Amygdala (tissue), 56 donors: Measurements from ENCODE around the gene MGMT.

Experiments used
- DNase-seq, 56 donors: peaks; one replicate each; lab custom pipeline; 2025; lab: John Stamatoyannopoulos, UW

MGMT gene

GRCh38 chr10:129536336-129536735 lies 69.3 kb downstream of the MGMT start:
- no peak for DNase-seq

- DNase-seq: no peak
These were observed 70.1 kb downstream of the MGMT start for GRCh38 chr10:129537151-129537550.

- no peak for DNase-seq
These were observed 71.2 kb downstream of the MGMT start for GRCh38 chr10:129538236-129538635.

GRCh38 chr10:129541200-129541599 lies 74.2 kb downstream of the MGMT start:
- no peak for DNase-seq

- DNase-seq: no peak
These were observed 74.9 kb downstream of the MGMT start for GRCh38 chr10:129541748-129542487.

GRCh38 chr10:129542589-129542988 lies 75.5 kb downstream of the MGMT start:
- DNase-seq: no peak

- no peak for DNase-seq
These were observed 77.5 kb downstream of the MGMT start for GRCh38 chr10:129544205-129545202.

GRCh38 chr10:129545261-129545660 lies 78.2 kb downstream of the MGMT start:
- DNase-seq: no peak

GRCh38 chr10:129546106-129546505 lies 79.1 kb downstream of the MGMT start:
- DNase-seq: no peak

GRCh38 chr10:129547608-129548007 lies 80.6 kb downstream of the MGMT start:
- no peak for DNase-seq

- DNase-seq: no peak
These were observed 81.6 kb downstream of the MGMT start for GRCh38 chr10:129548600-129548999.

GRCh38 chr10:129550076-129550475 lies 83.0 kb downstream of the MGMT start:
- no peak for DNase-seq

- DNase-seq: no peak
These were observed 83.6 kb downstream of the MGMT start for GRCh38 chr10:129550658-129551057.

GRCh38 chr10:129552119-129552518 lies 85.1 kb downstream of the MGMT start:
- no peak for DNase-seq

GRCh38 chr10:129553928-129554327 lies 86.9 kb downstream of the MGMT start:
- DNase-seq: no peak

- DNase-seq: no peak
These were observed 89.3 kb downstream of the MGMT start for GRCh38 chr10:129556316-129556715.

GRCh38 chr10:129560361-129560760 lies 93.3 kb downstream of the MGMT start:
- no peak for DNase-seq

- DNase-seq: no peak
These were observed 95.4 kb downstream of the MGMT start for GRCh38 chr10:129562487-129562886.

GRCh38 chr10:129564923-129565322 lies 97.9 kb downstream of the MGMT start:
- DNase-seq: no peak

GRCh38 chr10:129568583-129569344 lies 101.7 kb downstream of the MGMT start:
- no peak for DNase-seq

- no peak for DNase-seq
These were observed 103.1 kb downstream of the MGMT start for GRCh38 chr10:129570185-129570584.
